GM18858 (cell line): ENCODE data around the gene FANCC.
A peak's percentile ranks its signal among the peaks of the same experiment; 100 is the strongest.

Experiments used
- ATAC-seq: cut with Tn5 transposase; IDR thresholded peaks from one replicate; pipeline ENCODE4 v1.9.1; 2021; ENCODE audit not compliant: unreplicated experiment

Gene FANCC

GRCh38 chr9:95193480-95193879, 124.0 kb downstream of the FANCC start:
- no peak for ATAC-seq

GRCh38 chr9:95193067-95193466, 124.4 kb downstream of the FANCC start:
- ATAC-seq: no peak

GRCh38 chr9:95192631-95193030, 124.9 kb downstream of the FANCC start:
- ATAC-seq: no peak

DNA sequence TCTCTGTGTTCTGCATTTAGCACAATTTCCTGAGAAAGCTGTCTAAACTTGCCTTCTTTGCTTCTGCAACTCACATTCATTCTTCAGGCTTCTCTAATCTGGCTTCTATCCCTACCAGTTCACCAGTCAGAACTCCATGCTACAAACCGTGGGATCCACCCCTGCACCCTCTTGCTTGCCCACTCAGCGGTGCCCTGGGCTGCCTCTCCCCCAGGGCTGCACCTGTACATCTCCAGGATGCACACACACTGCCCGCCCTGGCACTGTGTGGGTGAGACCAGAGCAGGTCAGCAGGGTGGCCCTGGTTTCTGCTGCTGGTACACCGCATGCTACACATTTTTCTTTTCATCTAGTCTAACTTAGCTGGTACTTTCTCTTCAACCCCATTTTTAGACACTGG, 127.1 kb downstream of the FANCC start:
- no peak for ATAC-seq

- no peak for ATAC-seq
These were observed 128.0 kb downstream of the FANCC start for GRCh38 chr9:95189251-95190098.

- ATAC-seq: no peak
These were observed 129.1 kb downstream of the FANCC start for GRCh38 chr9:95188459-95188858.

GRCh38 chr9:95185956-95186355, 131.6 kb downstream of the FANCC start:
- no peak for ATAC-seq

DNA sequence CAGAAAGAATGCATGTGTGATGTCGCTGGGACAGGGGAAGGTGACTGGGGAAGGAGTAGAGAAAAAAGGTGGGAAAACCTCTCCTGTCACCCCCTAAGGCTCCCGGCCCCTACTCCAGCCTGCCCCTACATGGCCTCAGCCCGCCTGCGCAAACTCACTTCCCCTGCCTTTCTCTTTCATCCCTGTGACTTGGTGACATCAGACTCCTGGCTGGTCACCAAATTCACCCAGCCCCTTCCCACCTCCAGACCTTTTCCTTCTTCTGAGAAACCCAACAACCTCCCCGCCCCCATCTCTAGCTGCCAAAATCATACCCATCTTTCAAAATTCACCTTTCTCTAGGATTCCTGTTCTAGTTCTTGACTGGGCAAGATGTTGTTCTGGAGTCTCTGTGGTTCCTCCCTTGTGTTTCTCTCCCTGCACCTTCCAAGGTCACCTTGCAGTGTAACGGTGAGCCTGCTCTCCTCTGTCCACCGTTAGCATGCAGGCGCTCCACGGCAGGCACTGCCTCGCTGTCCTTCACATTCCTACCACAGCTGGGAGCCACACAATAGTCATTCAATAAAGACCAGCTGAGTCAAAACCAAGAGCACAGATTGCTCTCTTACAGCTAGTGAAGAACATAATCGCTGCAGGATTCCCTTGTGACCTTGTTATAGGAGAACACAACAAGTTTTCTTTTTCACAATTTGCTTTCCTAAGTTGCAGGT, 134.5 kb downstream of the FANCC start:
- ATAC-seq: no peak

DNA sequence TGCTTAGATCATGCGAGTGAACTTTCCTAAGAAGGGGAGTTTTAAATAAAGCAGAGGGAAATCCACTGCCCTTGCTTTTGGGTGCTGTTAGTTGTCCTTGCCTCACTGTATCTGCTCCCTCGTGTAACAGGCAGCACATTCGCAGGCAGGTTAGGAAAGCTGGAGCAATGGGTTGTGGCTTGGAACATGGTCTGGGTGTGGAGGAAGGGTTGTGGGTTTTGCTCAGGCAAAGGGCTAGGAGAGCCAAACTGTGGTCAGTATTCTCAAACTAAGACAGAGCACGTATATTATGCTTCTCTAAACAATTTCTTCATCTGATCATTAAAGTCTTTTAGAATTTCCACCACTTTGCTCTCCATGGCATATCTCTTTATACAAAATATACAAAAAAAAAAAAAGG, 135.7 kb downstream of the FANCC start:
- no peak for ATAC-seq

DNA sequence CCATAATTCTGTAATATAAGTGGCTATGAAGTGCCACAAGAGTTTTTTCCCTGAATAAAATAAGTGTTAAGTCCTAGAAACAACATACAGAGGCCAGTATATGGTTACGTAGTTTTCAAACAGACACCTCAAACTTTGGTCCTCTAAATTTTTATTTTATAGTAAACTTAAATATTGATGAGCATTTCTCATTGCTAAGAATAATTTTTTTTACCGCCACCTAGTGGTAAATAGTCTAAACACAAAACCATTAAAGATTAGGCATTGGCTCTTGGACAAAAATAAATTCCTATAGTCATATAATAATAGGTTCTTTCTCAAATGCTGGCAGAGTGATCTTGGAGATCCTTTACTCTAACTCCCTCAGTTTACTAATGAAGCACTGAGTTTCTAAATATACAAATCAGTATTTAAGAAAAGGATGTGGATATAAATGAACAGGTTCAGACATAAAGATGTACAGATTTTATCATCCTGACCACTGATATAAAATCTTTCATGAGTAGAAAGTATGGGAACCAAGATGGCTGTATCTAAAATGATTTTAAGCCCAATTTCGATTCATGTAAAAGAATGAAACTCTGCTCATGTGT, 136.2 kb downstream of the FANCC start:
- ATAC-seq: no peak

GRCh38 chr9:95177617-95178016, 139.9 kb downstream of the FANCC start:
- no peak for ATAC-seq

- no peak for ATAC-seq
These were observed 140.7 kb downstream of the FANCC start for GRCh38 chr9:95176755-95177319.

DNA sequence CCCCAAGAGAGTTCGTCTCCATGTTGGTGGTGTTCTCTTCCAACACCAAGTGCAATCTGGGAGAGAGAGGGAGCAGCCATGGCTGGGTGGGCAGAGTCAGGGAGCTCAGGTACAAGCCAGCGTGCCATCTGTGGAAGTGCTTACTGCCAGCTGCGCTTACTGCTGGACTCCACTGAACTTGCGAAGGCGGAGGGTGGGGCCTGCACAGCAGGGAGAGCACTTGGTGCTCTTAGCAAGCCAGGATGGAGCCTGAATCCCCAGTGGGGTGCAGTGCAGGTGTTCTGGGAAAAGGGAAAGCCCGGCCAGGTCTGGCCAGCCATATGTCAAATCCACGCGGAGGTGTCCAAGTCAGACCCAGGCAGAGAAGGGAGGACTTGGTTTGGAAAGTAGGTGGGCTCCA, 142.0 kb downstream of the FANCC start:
- ATAC-seq: no peak

DNA sequence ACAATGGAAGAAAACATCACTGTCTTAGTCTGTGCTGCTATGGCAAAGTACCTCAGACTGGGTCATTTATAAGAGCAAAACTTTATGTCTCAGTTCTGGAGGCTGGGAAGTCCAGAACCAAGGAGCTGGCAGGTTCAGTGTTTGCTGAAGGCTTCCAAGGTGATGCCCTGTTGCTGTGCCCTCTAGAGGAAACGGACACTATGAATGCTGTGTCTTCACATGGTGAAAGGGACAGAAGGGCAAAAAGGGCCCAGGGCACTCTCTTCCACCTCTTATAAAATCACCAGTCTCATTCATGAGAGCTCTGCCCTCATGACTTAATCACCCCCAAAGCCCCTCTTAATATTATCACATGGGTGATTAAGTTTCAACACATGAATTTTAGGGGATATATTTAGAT, 143.5 kb downstream of the FANCC start:
- no peak for ATAC-seq

DNA sequence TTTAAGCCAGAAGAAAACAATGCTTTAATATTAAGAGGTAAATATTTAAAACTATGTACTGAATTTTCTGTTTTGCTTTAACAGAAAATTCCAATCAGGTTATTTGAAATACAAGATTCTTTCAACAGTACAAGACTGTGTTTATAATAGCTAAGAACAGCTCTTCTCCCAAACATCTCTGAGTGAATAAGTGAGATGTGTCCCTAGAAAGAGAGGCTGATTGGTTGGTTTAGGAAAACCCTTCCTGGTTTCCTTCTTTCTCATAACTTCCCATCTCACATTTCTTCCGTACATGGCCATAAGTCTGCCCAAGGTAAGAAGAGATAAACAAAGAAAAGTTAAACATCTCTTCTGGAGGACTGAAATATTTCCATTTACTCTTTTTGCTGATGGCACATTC, 145.9 kb downstream of the FANCC start:
- no peak for ATAC-seq

- ATAC-seq: no peak
These were observed 146.5 kb downstream of the FANCC start for GRCh38 chr9:95171001-95171400.

DNA sequence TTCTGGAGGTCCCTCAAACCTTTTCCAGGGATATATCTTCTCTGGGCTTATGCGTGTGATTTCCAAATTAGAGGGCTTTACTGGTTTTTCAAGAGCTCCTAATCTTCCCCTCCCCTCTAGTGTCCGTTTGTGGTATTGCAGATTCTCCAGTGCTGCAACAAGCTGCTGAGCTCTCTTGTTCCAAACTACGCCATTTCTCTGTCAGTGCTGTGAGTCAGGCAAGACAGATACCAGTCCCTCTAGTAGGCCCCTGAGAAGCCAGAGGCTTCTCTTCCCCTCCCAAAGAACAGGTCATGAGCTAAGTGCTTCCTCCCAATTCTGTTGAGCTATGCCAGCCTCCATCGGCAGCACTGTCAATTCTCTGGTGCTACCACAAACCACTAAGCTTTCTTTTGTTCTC, 149.5 kb downstream of the FANCC start:
- ATAC-seq: no peak

DNA sequence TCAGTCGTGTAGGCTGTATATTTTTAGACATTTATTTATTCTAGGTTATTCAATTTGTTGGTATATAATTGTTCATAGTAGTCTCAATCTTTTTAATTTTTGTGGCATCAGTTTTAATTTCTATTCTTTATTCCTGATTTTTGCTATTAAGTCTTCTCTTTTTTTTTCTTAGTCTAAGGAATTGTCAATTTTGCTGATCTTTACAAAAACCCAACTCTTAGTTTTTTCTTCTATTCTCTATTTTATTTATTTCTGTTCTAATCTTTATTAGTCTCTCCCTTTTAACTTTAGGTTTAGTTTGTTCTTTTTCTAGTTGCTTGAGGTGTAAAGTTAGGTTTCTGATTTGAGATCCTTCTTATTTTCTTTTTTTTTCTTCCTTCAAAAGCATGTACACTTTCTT, 152.5 kb downstream of the FANCC start:
- ATAC-seq: no peak

DNA sequence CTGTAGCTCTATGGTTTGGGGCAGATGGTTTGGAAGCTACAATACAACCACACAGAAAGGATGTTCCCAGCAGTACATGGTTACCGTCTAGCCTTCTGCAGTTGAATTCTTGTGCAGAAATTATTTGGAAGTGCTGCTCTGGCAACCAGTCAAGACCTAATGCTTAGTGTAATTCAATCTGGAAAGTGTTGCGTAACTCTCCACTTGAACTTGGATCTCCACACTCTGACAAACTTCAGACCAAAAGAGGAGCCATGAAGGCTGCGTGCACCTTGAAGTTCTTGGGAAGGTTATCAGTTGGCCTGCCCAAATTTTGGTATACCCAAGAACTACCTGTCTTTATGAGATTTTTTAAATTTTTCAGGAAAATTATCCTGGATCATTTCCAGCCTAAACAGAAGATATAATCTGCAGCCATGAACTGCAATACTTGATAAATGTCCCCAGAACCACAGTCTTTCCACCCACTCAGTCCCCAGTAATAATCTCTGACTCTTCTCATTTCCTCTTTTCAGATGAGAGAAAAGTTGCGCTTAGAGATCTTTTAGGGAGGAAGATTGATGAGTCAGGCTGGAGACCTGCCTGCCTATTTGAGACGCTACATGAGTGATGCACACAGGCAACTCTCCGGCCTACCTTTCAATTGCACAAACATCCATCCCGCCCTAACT, 159.9 kb downstream of the FANCC start:
- peak; percentile 90 for ATAC-seq

- ATAC-seq: no peak
These were observed 161.4 kb downstream of the FANCC start for GRCh38 chr9:95156074-95156473.

DNA sequence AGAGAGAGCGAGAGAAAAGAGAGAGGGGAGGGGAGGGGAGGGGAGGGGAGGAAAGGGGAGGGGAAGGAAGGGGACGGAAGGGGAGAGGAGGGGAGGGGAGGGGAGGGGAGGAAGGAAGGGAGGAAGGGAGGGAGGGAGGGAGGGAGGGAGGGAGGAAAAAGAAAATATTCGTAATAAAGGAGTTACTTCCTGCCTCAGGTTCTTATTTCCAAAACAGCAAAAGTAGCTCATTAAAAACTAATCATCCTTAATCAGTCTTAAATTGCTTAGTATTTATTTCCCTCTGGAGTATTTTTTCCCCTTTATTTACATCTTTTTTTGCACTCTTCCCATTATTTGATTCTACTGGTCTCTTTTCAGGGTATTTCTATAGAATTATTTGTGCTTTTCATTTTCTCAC, 162.3 kb downstream of the FANCC start:
- ATAC-seq: no peak
